Panc1 (cell line): ENCODE data around the gene C5. TPM values are rescaled to one million over a fixed set of nuclear protein-coding genes. Genes with fewer than 3 reads are reported as not detected.

Source experiments
- ATAC-seq: fragments of 200-7000 bp; cut with Tn5 transposase; 2 replicates; pipeline ENCODE4 v1.9.1; 2020; ENCODE audit warnings: mild to moderate bottlenecking, moderate library complexity
- BruUV-seq: library from RNA; stranded (reverse); fragments of 400-500 nt; replicated peaks from 2 replicates; lab custom pipeline; 2021; lab: Mats Ljungman, UMichigan
- CTCF ChIA-PET: fragments of 300-600 bp; sonication (Branson Sonifier 250); formaldehyde crosslinking; loops from one replicate; lab custom pipeline; 2022; ENCODE audit warnings: antibody characterized with exemption; lab: Charles Lee
- POLR2A ChIA-PET: fragments of 300-600 bp; sonication (Branson Sonifier 250); formaldehyde crosslinking; loops from one replicate; lab custom pipeline; 2022; ENCODE audit warnings: antibody characterized with exemption; lab: Charles Lee
- DNase-seq: peaks from one replicate; pipeline ENCODE4 v3.0.0-alpha.2; 2010; ENCODE audit warnings: low read depth, low spot score
- H3K27ac ChIP-seq: 2 replicates; pipeline ENCODE4 v1.5.1; 2011; ENCODE audit warnings: mild to moderate bottlenecking, low read length, inconsistent platforms
- H3K27me3 ChIP-seq: fragments of 200-500 bp; sonication (Bioruptor generic); 2 replicates; pipeline ENCODE4 v1.6.0; 2014; ENCODE audit warnings: low read length, inconsistent platforms; ENCODE audit not compliant: control insufficient read depth, insufficient read depth
- H3K36me3 ChIP-seq: fragments of 200-500 bp; sonication (Bioruptor generic); 2 replicates; pipeline ENCODE4 v1.5.1; 2014; ENCODE audit warnings: inconsistent platforms, mild to moderate bottlenecking, low read length, moderate library complexity; ENCODE audit not compliant: control insufficient read depth, insufficient read depth
- H3K4me1 ChIP-seq: 2 replicates; pipeline ENCODE4 v1.5.1; 2011; ENCODE audit warnings: inconsistent platforms, mild to moderate bottlenecking, low read length, moderate library complexity; ENCODE audit not compliant: control insufficient read depth, insufficient read depth
- H3K4me3 ChIP-seq, 2 experiments: 2 replicates each; pipeline ENCODE4 v1.5.1; 2011 to 2012; ENCODE audit warnings: low read depth in 2 of 2, low read length in 2 of 2, mild to moderate bottlenecking in 2 of 2, inconsistent platforms in 1 of 2, moderate library complexity in 1 of 2
- H3K9me3 ChIP-seq: fragments of 200-500 bp; sonication (Bioruptor generic); 2 replicates; pipeline ENCODE4 v1.5.1; 2014; ENCODE audit warnings: low read depth, mild to moderate bottlenecking, inconsistent platforms, low read length, moderate library complexity; ENCODE audit not compliant: control insufficient read depth, insufficient read depth
- POLR2AphosphoS5 ChIP-seq: IDR thresholded peaks from 2 replicates; pipeline ENCODE4 v1.6.1; 2012; ENCODE audit warnings: mild to moderate bottlenecking, low read depth, low read length, moderate library complexity
- SIN3A ChIP-seq: IDR thresholded peaks from 2 replicates; pipeline ENCODE4 v1.6.1; 2012; ENCODE audit warnings: low read depth, mild to moderate bottlenecking, low read length, moderate library complexity, borderline replicate concordance; ENCODE audit not compliant: insufficient read depth
- TCF7L2 ChIP-seq: IDR thresholded peaks from 2 replicates; pipeline ENCODE4 v1.6.1; 2011; ENCODE audit warnings: mild to moderate bottlenecking, low read depth, low read length, inconsistent platforms
- in situ Hi-C: cut with HindIII; loops from 2 replicates; pipeline ENCODE4 v1.10.0; 2016; ENCODE audit warnings: low sequenced_read_pairs, low pct_unique_long_range_greater_than_20kb
- intact Hi-C: fragments of 100-400 bp; cut with micrococcal nuclease; formaldehyde crosslinking; loops from one replicate; pipeline ENCODE4 v1.10.0; 2022; ENCODE audit not compliant: unreplicated experiment
- total RNA-seq: library from RNA; stranded (reverse); gene quantifications from one replicate; pipeline ENCODE4 v1.2.1, GENCODE V29; 2021; ENCODE audit not compliant: unreplicated experiment
- TF ChIP-seq, protein P1 (sequence below), 2 experiments: IDR thresholded peaks; 2 replicates each; pipeline ENCODE4 v1.6.1; 2011 to 2012; ENCODE audit warnings: low read depth in 2 of 2, control low read depth in 1 of 2, low read length in 1 of 2, mild to moderate bottlenecking in 1 of 2, moderate library complexity in 1 of 2; ENCODE audit not compliant: insufficient read depth in 1 of 2
- TF ChIP-seq, protein P2 (sequence below): fragments of 450-650 bp; IDR thresholded peaks from 2 replicates; pipeline ENCODE4 v1.5.1; 2017; ENCODE audit warnings: mild to moderate bottlenecking

C5 gene
- total RNA-seq, 1 experiment from 2014 or later: 1.6 TPM

DNA sequence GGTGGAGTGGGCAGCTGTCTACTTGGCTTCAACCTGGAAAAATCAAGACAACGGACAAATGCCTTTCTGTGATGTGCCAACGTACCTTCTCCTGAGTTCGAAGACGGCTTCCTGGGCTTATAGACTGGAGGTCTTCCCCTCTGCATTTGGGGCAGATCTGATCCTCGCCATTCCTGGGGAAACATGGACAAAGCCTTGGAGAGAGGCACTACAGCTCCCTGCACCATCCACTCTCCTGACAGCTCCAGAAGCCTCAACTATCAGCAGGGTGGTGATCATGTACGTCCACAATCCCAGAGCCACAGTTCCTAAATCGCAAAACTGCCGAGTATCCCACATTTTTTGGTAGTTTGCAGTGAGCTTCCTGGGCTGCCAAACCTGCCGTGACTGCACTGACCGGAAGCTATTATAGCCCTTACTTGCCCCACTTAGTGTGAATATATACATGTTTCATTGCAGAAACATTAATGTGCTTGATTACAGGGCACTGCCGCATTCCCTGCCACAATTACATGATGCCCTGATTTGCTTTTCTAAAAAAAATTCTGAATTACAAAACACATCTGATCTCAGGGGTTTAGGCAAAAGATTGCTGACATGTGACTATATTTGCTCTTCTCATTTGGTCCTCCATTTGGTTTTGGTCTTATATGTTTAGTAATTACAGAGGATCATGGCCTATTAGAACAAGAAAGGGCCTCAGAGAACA lies 126.3 kb downstream of the C5 start:
- H3K4me3 ChIP-seq: no peak overlapping the region
- CTCF ChIA-PET: no interaction called here
- in situ Hi-C loops (no loop called here), intact Hi-C loops (no loop called here)
- H3K36me3 ChIP-seq: no peaks in the 10 kb centered on the region
- no peak overlapping the region for H3K27ac ChIP-seq
- TF ChIP-seq, protein P1, sequence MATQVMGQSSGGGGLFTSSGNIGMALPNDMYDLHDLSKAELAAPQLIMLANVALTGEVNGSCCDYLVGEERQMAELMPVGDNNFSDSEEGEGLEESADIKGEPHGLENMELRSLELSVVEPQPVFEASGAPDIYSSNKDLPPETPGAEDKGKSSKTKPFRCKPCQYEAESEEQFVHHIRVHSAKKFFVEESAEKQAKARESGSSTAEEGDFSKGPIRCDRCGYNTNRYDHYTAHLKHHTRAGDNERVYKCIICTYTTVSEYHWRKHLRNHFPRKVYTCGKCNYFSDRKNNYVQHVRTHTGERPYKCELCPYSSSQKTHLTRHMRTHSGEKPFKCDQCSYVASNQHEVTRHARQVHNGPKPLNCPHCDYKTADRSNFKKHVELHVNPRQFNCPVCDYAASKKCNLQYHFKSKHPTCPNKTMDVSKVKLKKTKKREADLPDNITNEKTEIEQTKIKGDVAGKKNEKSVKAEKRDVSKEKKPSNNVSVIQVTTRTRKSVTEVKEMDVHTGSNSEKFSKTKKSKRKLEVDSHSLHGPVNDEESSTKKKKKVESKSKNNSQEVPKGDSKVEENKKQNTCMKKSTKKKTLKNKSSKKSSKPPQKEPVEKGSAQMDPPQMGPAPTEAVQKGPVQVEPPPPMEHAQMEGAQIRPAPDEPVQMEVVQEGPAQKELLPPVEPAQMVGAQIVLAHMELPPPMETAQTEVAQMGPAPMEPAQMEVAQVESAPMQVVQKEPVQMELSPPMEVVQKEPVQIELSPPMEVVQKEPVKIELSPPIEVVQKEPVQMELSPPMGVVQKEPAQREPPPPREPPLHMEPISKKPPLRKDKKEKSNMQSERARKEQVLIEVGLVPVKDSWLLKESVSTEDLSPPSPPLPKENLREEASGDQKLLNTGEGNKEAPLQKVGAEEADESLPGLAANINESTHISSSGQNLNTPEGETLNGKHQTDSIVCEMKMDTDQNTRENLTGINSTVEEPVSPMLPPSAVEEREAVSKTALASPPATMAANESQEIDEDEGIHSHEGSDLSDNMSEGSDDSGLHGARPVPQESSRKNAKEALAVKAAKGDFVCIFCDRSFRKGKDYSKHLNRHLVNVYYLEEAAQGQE (IDR thresholded peaks at IDR 0.05; ENCODE audit: insufficient read depth in 1 of 2, low read depth in 2 of 2, low read length in 1 of 2): no peak
- TF ChIP-seq, protein P2, sequence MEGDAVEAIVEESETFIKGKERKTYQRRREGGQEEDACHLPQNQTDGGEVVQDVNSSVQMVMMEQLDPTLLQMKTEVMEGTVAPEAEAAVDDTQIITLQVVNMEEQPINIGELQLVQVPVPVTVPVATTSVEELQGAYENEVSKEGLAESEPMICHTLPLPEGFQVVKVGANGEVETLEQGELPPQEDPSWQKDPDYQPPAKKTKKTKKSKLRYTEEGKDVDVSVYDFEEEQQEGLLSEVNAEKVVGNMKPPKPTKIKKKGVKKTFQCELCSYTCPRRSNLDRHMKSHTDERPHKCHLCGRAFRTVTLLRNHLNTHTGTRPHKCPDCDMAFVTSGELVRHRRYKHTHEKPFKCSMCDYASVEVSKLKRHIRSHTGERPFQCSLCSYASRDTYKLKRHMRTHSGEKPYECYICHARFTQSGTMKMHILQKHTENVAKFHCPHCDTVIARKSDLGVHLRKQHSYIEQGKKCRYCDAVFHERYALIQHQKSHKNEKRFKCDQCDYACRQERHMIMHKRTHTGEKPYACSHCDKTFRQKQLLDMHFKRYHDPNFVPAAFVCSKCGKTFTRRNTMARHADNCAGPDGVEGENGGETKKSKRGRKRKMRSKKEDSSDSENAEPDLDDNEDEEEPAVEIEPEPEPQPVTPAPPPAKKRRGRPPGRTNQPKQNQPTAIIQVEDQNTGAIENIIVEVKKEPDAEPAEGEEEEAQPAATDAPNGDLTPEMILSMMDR: no peak
- no peak for TF ChIP-seq SIN3A
- no peak for TF ChIP-seq POLR2AphosphoS5
- TF ChIP-seq TCF7L2: no peak
- no peaks in the 10 kb centered on the region for H3K9me3 ChIP-seq
- DNase-seq (no peak), ATAC-seq (no peak)
- POLR2A ChIA-PET: no interaction called here
- no peaks in the 10 kb centered on the region for H3K27me3 ChIP-seq
- H3K4me1 ChIP-seq: peaks cover 11% of the 10 kb centered on the region
- no TSS peak for BruUV-seq

DNA sequence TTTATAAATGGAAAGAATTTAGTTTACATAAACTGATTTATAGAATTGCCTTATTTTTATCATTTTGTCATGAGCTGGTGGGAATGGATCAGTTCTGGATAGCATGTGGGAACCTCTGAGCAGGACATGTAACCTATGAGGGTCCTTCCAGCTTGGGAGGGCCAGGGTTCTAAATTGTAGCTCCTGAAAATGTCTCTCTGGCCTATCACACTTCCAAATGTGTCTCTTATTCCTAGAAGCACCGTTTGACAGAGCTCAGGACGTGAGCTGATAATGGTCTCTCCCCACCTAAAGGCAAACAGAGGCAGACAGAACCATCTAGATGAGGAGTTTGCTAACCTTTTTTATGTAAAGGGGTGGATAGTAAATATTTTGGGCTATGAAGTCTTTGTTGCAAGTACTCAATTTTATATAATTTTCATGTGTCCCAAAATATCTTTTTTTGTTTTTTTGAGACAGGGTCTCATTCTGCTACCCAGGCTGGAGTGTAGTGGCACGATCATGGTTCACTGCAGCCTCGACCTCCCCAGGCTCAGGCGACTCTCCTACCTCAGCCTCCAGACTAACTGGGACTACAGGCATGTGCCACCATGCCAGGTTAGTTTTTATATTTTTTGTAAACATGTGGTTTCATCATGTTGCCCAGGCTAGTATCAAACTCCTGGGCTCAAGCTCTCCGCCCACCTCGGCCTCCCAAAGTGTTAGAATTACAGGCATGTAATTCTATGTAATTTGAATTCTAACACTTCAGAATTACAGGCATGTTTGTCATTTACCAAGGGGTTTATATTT lies 127.5 kb downstream of the C5 start:
- H3K4me3 ChIP-seq: no peak overlapping the region
- peaks cover 11% of the 10 kb centered on the region for H3K4me1 ChIP-seq
- BruUV-seq: no TSS peak
- H3K36me3 ChIP-seq: no peaks in the 10 kb centered on the region
- no peaks in the 10 kb centered on the region for H3K9me3 ChIP-seq
- ChIA-PET POLR2A (no interaction called here), CTCF (no interaction called here)
- intact Hi-C loops (no loop called here), in situ Hi-C loops (no loop called here)
- no peaks in the 10 kb centered on the region for H3K27me3 ChIP-seq
- no peak for ATAC-seq
- TF ChIP-seq POLR2AphosphoS5 (no peak), SIN3A (no peak), TCF7L2 (no peak)
- TF ChIP-seq, protein P2: no peak
- TF ChIP-seq, protein P1 (IDR thresholded peaks at IDR 0.05; ENCODE audit: insufficient read depth in 1 of 2, low read depth in 2 of 2, low read length in 1 of 2): no peak
- no peak overlapping the region for H3K27ac ChIP-seq
- no peak for DNase-seq
